Inferior parietal cortex (tissue), 1 donor: ENCODE results near the gene MAGI2.
"Not testable (repeated sequence)": the region's sequence is repeated elsewhere in the genome, so short reads cannot be mapped to it uniquely, and the experiment has no call there.

Experiments
- DNase-seq: peaks from one replicate; pipeline ENCODE4 v3.0.0-alpha.2; 2016; ENCODE audit errors: extremely low spot score

The MAGI2 gene

GRCh38 chr7:78563191-78563590 is 890.3 kb downstream of the MAGI2 start:
- DNase-seq = no peak

GRCh38 chr7:78562191-78562590 is 891.3 kb downstream of the MAGI2 start:
- peak; percentile 42 for DNase-seq

- DNase-seq = peak; percentile 78
These were observed 894.9 kb downstream of the MAGI2 start for GRCh38 chr7:78558566-78558965.

- no peak for DNase-seq
These were observed 909.5 kb downstream of the MAGI2 start for GRCh38 chr7:78543976-78544375.

GRCh38 chr7:78542981-78543380 is 910.5 kb downstream of the MAGI2 start:
- DNase-seq = no peak

GRCh38 chr7:78542541-78542940 is 910.9 kb downstream of the MAGI2 start:
- DNase-seq = no peak

- DNase-seq = no peak
These were observed 913.6 kb downstream of the MAGI2 start for GRCh38 chr7:78539825-78540224.

GRCh38 chr7:78535655-78536054 is 917.8 kb downstream of the MAGI2 start:
- DNase-seq = no peak

- DNase-seq = peak; percentile 60
These were observed 923.1 kb downstream of the MAGI2 start for GRCh38 chr7:78530351-78530750.

- DNase-seq = no peak
These were observed 924.1 kb downstream of the MAGI2 start for GRCh38 chr7:78529392-78529791.

GRCh38 chr7:78528964-78529363 is 924.5 kb downstream of the MAGI2 start:
- no peak for DNase-seq

- no peak for DNase-seq
These were observed 929.5 kb downstream of the MAGI2 start for GRCh38 chr7:78523930-78524329.

GRCh38 chr7:78521961-78522360 is 931.5 kb downstream of the MAGI2 start:
- no peak for DNase-seq

- DNase-seq = no peak
These were observed 937.0 kb downstream of the MAGI2 start for GRCh38 chr7:78516450-78516849.

GRCh38 chr7:78514634-78515033 is 938.8 kb downstream of the MAGI2 start:
- no peak for DNase-seq

GRCh38 chr7:78510580-78511188 is 942.8 kb downstream of the MAGI2 start:
- DNase-seq = peak; percentile 63

- DNase-seq = not testable (repeated sequence)
These were observed 950.2 kb downstream of the MAGI2 start for GRCh38 chr7:78503301-78503700.

- no peak for DNase-seq
These were observed 952.4 kb downstream of the MAGI2 start for GRCh38 chr7:78501064-78501463.

- no peak for DNase-seq
These were observed 953.5 kb downstream of the MAGI2 start for GRCh38 chr7:78499971-78500370.

GRCh38 chr7:78499283-78499682 is 954.2 kb downstream of the MAGI2 start:
- DNase-seq = no peak

GRCh38 chr7:78497728-78498427 is 955.6 kb downstream of the MAGI2 start:
- DNase-seq = no peak

GRCh38 chr7:78496096-78496630 is 957.3 kb downstream of the MAGI2 start:
- no peak for DNase-seq

- no peak for DNase-seq
These were observed 960.1 kb downstream of the MAGI2 start for GRCh38 chr7:78493401-78493800.
